ENCODE data around the gene ZNF330.
"Not testable (repeated sequence)": the region's sequence is repeated elsewhere in the genome, so short reads cannot be mapped to it uniquely, and the experiment has no call there.

The ZNF330 gene

GRCh38 chr4:141180991-141181761 lies 39.5 kb upstream of the ZNF330 start:
- no peaks in the 10 kb centered on the region for H3K27me3 ChIP-seq
- H3K4me1 ChIP-seq, result peaks cover 12% of the 10 kb centered on the region
- no peaks in the 10 kb centered on the region for H3K9me3 ChIP-seq
- DNase-seq, result no peak
- TF ChIP-seq CTCF (IDR thresholded peaks at IDR 0.05; ENCODE audit: low read depth, low read length), result no peak
- no peaks in the 10 kb centered on the region for H3K36me3 ChIP-seq
- H3K4me3 ChIP-seq (ENCODE audit: low read depth, low read length), result no peak overlapping the region

DNA sequence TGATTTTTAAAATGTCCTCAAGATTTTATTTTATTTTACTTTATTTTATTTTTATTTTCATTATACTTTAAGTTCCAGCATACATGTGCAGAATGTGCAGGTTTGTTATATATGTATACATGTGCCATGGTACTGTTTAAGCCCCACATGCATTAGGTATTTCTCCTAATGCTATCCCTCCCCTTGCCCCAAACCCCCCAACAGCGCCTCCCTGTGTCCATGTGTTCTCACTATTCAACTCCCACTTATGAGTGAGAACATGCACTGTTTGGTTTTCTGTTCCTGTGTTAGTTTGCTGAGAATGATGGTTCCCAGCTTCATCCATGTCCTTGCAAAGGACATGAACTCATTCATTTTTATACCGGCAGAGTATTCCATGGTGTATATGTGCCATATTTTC lies 37.2 kb upstream of the ZNF330 start:
- H3K9me3 ChIP-seq; H3K36me3 ChIP-seq; H3K27me3 ChIP-seq; H3K4me3 ChIP-seq (ENCODE audit: low read depth, low read length): not testable (repeated sequence)
- H3K4me1 ChIP-seq, result peaks cover 12% of the 10 kb centered on the region
- DNase-seq, result peak; percentile 30

DNA sequence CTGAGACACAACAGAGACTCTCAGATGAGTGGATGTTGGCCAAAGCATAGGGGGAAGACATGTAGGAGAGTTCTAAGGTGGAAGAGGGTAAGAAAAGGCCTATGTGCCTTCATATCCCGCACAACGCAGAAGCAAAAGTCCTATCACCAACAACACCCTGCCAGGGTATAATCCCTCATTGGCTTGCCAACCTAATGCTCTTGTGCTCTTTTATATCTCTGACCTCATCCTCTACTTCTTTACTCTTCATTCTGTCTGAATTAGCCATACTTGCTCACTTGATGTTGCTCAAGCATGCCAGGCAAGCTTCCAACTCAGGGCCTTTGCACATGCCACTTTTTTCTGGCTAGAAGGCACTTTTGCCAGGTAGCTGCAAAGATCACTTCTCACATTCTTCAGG lies 28.1 kb upstream of the ZNF330 start:
- H3K9me3 ChIP-seq, result no peaks in the 10 kb centered on the region
- TF ChIP-seq CTCF (IDR thresholded peaks at IDR 0.05; ENCODE audit: low read depth, low read length), result no peak
- no peak for DNase-seq
- H3K36me3 ChIP-seq, result no peaks in the 10 kb centered on the region
- no peak overlapping the region for H3K4me3 ChIP-seq (ENCODE audit: low read depth, low read length)
- no peaks in the 10 kb centered on the region for H3K4me1 ChIP-seq
- no peaks in the 10 kb centered on the region for H3K27me3 ChIP-seq

DNA sequence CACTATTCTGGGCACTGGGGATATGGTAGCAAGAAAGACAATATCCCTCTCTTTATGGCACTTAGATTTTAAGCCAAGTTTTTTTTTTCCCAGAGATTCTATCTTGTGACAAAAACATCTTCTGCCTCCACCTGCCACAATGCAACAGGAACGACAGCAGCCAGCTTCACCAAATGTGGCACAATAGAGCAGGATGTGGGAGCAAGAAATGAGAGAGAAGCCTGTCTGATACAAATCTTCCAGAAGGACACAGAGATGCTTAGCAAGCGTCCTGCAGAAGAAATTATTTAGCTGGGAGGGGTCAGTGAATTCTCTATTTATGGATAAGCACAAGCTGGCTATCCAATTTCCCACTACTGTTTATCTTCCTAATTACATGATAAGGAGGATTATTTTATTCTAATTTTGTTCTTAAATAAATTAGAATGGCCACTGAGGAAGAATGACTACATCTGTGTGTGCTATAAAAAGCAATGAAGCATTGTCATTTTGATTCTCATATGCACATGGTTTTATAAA lies 27.1 kb upstream of the ZNF330 start:
- Histone ChIP-seq H3K9me3 (no peaks in the 10 kb centered on the region), H3K4me3 (ENCODE audit: low read depth, low read length) (no peak overlapping the region), H3K27me3 (no peaks in the 10 kb centered on the region), H3K4me1 (no peaks in the 10 kb centered on the region), H3K36me3 (no peaks in the 10 kb centered on the region)
- TF ChIP-seq CTCF (IDR thresholded peaks at IDR 0.05; ENCODE audit: low read depth, low read length), result no peak
- no peak for DNase-seq

- no peak for DNase-seq
- Histone ChIP-seq H3K27me3 (no peaks in the 10 kb centered on the region), H3K36me3 (no peaks in the 10 kb centered on the region), H3K4me1 (no peaks in the 10 kb centered on the region), H3K9me3 (no peaks in the 10 kb centered on the region), H3K4me3 (ENCODE audit: low read depth, low read length) (no peak overlapping the region)
- TF ChIP-seq CTCF (IDR thresholded peaks at IDR 0.05; ENCODE audit: low read depth, low read length), result no peak
Measured at GRCh38 chr4:141195095-141195707, 25.5 kb upstream of the ZNF330 start.

DNA sequence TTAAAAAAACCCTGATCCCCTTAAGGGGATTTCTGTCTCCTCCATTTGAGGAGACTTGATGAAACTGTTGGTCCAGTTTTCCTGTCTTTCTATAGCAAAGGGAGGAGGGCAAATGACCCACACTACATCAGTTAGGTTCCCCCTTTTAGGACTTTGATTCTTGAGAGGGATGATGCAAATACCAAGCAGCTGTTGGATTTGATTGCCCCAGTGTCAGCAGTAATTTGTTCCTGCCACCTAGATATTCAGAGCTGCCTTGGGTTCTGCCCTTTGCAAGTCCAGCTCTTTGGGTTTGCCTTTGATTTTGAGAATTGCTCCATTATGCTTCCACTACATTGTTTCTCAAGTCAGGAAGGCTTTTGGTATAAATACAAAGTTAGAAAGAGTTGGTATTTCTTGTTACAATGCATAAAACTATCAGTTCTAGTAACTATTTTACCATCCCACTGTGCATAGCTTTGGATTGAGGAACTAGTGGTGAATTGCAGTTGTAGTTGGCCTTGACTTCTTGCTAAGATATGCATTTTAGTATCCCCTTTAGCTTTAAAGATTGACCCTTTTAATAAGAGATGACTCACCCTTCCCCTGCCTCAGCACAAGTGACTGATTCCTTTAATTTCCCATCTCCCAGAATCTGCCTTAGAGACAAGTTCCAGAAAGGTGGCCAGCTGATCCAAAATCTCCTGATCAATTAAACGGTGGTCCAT lies 24.3 kb upstream of the ZNF330 start:
- H3K9me3 ChIP-seq, result no peaks in the 10 kb centered on the region
- H3K4me1 ChIP-seq, result no peaks in the 10 kb centered on the region
- TF ChIP-seq CTCF (IDR thresholded peaks at IDR 0.05; ENCODE audit: low read depth, low read length), result no peak
- H3K4me3 ChIP-seq (ENCODE audit: low read depth, low read length), result no peak overlapping the region
- H3K36me3 ChIP-seq, result no peaks in the 10 kb centered on the region
- no peak for DNase-seq
- H3K27me3 ChIP-seq, result no peaks in the 10 kb centered on the region
